Left renal cortex interstitium (tissue), 4 donors: ENCODE results near the gene PLA2G4F. TPM values are rescaled to one million over a fixed set of nuclear protein-coding genes. Genes with fewer than 3 reads are reported as not detected.

Experiments
- DNase-seq, 4 donors: peaks; one replicate each; pipeline ENCODE4 v3.0.0-alpha.2; 2013; ENCODE audit warnings: low read depth in 4 of 4, low spot score in 2 of 4, missing footprints in 1 of 4
- polyA plus RNA-seq, 4 donors: library from polyadenylated mRNA; unstranded; fragments of 120-200 nt; gene quantifications; one replicate each; pipeline ENCODE4 v1.2.1, GENCODE V29; 2013; ENCODE audit not compliant: insufficient read length in 4 of 4

Gene PLA2G4F
- polyA plus RNA-seq, 4 donors = 20.2 to 40.9 (median 29.1) TPM

GRCh38 chr15:42134617-42135245, 21.7 kb downstream of the PLA2G4F start:
- no peak for DNase-seq

GRCh38 chr15:42133886-42134502, 22.4 kb downstream of the PLA2G4F start:
- DNase-seq = no peak

- DNase-seq = no peak
Measured at GRCh38 chr15:42133356-42133755, 23.1 kb downstream of the PLA2G4F start.

GRCh38 chr15:42131826-42132806, 24.3 kb downstream of the PLA2G4F start:
- no peak for DNase-seq

GRCh38 chr15:42131006-42131405, 25.4 kb downstream of the PLA2G4F start:
- no peak for DNase-seq

GRCh38 chr15:42130246-42130986, 26.0 kb downstream of the PLA2G4F start:
- no peak for DNase-seq

- no peak for DNase-seq
Measured at GRCh38 chr15:42129364-42129763, 27.1 kb downstream of the PLA2G4F start.

- DNase-seq = no peak
Measured at GRCh38 chr15:42128476-42128875, 28.0 kb downstream of the PLA2G4F start.

GRCh38 chr15:42123546-42123945, 32.9 kb downstream of the PLA2G4F start:
- no peak for DNase-seq

GRCh38 chr15:42121682-42122081, 34.8 kb downstream of the PLA2G4F start:
- DNase-seq = no peak

- DNase-seq = no peak
Measured at GRCh38 chr15:42121021-42121420, 35.4 kb downstream of the PLA2G4F start.

- DNase-seq = no peak
Measured at GRCh38 chr15:42120285-42120684, 36.2 kb downstream of the PLA2G4F start.

- DNase-seq = no peak
Measured at GRCh38 chr15:42119446-42119760, 37.0 kb downstream of the PLA2G4F start.

- DNase-seq = no peak
Measured at GRCh38 chr15:42118650-42119445, 37.6 kb downstream of the PLA2G4F start.

GRCh38 chr15:42111924-42112323, 44.5 kb downstream of the PLA2G4F start:
- no peak for DNase-seq

- no peak for DNase-seq
Measured at GRCh38 chr15:42110367-42110766, 46.1 kb downstream of the PLA2G4F start.

GRCh38 chr15:42108806-42109205, 47.6 kb downstream of the PLA2G4F start:
- DNase-seq = no peak

GRCh38 chr15:42108189-42108588, 48.2 kb downstream of the PLA2G4F start:
- DNase-seq = no peak

GRCh38 chr15:42107473-42107872, 49.0 kb downstream of the PLA2G4F start:
- no peak for DNase-seq

GRCh38 chr15:42106288-42106687, 50.1 kb downstream of the PLA2G4F start:
- DNase-seq = no peak
